ENCODE results near the gene XIST. TPM values are rescaled to one million over a fixed set of nuclear protein-coding genes. Genes with fewer than 3 reads are reported as not detected.
A peak's percentile ranks its signal among the peaks of the same experiment; 100 is the strongest.

Gene XIST
- total and polyA plus RNA-seq, 2 of the 8 experiments (the other 6 are each of a cell fraction or from before 2014, with no cell fraction given), result 0.06 to 0.19 TPM

DNA sequence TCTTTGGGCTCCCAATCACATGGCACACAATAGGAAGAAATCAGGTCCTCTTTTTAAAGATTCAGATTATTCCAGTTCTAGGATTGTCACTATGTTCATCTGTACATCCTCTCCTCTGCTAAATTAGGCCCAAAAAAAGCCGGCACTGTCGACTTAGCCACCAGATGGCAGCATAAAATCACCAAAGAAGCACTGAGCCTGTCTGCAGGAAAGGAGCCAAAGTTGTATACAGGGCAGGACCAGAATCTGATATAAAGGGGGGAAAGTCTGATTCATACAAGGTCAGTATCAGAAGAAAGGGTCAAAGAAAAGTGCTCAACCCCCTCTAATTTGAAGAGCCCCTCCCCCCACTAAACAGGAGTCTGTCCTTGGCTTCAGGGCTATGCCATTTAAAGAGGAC is 3.0 kb upstream of the XIST start:
- FAIRE-seq, result peak; percentile 95
- Histone ChIP-seq H3K27me3 (replicated peaks in 1 of 4; ENCODE audit: control insufficient read depth in 3 of 4, extremely low read depth in 1 of 4, insufficient read depth in 3 of 4, low read length in 3 of 4) (no peaks in the 10 kb centered on the region), H3K4ac (replicated peaks; ENCODE audit: insufficient read length, low read depth, low read length) (no peak overlapping the region), H3K9ac (replicated peaks in 1 of 4; ENCODE audit: extremely low read depth in 1 of 4, low read depth in 3 of 4, low read length in 3 of 4) (no peak overlapping the region), H3K56ac (replicated peaks; ENCODE audit: insufficient read length, low read depth, low read length) (no peak overlapping the region), H2BK12ac (ENCODE audit: low read depth, low read length) (no peak overlapping the region), H4K5ac (ENCODE audit: insufficient read length, low read depth, low read length) (no peak overlapping the region), H3K79me1 (ENCODE audit: low read depth, low read length) (no peaks in the 10 kb centered on the region), H3K23ac (ENCODE audit: insufficient read length) (no peak overlapping the region), H3K23me2 (ENCODE audit: low read depth, low read length) (no peaks in the 10 kb centered on the region), H2BK120ac (replicated peaks; ENCODE audit: low read depth, low read length) (peak overlapping the region; percentile 56), H2BK5ac (ENCODE audit: low read depth, low read length) (no peak overlapping the region), H4K91ac (replicated peaks; ENCODE audit: insufficient read length, low read length) (no peak overlapping the region), H2AK5ac (ENCODE audit: low read depth, low read length) (no peak overlapping the region), H3K4me1 (replicated peaks in 1 of 4; ENCODE audit: control insufficient read depth in 3 of 4, insufficient read depth in 4 of 4, low read length in 3 of 4) (no peaks in the 10 kb centered on the region), H3K4me3 (ENCODE audit: extremely low read depth in 1 of 4, insufficient read depth in 2 of 4, low read depth in 3 of 4, low read length in 4 of 4) (no peak overlapping the region), H2BK20ac (ENCODE audit: low read length) (0 out of 2 replicates have a peak overlapping the region, but pooled peaks have one; percentile 21), H3K4me2 (ENCODE audit: insufficient read depth in 1 of 2, low read depth in 2 of 2, low read length in 2 of 2) (no peak overlapping the region), H3K36me3 (ENCODE audit: control insufficient read depth in 2 of 4, insufficient read depth in 4 of 4, low read length in 3 of 4) (no peaks in the 10 kb centered on the region; a peak in 1 of 8 replicates), H2AFZ (ENCODE audit: low read length) (no peak overlapping the region), H4K20me1 (replicated peaks in 1 of 2; ENCODE audit: control insufficient read depth in 1 of 2, insufficient read depth in 2 of 2, low read length in 2 of 2) (no peaks in the 10 kb centered on the region), H3K9me3 (ENCODE audit: insufficient read depth in 2 of 2, low read depth in 1 of 2, low read length in 1 of 2) (peaks cover 10% of the 10 kb centered on the region in 2 experiments; a peak in 3 of 4 replicates), H3K18ac (ENCODE audit: extremely low read depth, low read length) (no peak overlapping the region; the same call in 1 of the 2 replicates), H3K79me2 (ENCODE audit: control insufficient read depth in 1 of 2, insufficient read depth in 2 of 2, low read length in 2 of 2) (no peaks in the 10 kb centered on the region), H3K14ac (ENCODE audit: insufficient read length) (no peak overlapping the region), H4K8ac (ENCODE audit: extremely low read depth, insufficient read depth, low read length) (no peak overlapping the region), H3K27ac (ENCODE audit: low read depth, low read length) (no peak overlapping the region), H2BK15ac (ENCODE audit: low read length) (no peak overlapping the region)
- WGBS, 2 experiments (ENCODE audit: extremely low coverage in 1 of 2, insufficient coverage in 1 of 2, insufficient read length in 1 of 2, insufficient replicate concordance in 2 of 2, low coverage in 1 of 2, low lambda C conversion rate in 2 of 2, missing lambda C conversion rate in 1 of 2), result 0% methylated on average over 2 of the region's 2 CpGs; no CpG with 5 or more reads in 1 of the 2 experiments
- POLR2A ChIA-PET (ENCODE audit: partially characterized antibody), result no interaction called here
- TF ChIP-seq KDM5A (IDR thresholded peaks at IDR 0.05; ENCODE audit: low read length) (no peak), FOSL1 (IDR thresholded peaks at IDR 0.05; ENCODE audit: insufficient read depth, low read depth, low read length) (no peak), JUND (IDR thresholded peaks at IDR 0.05; ENCODE audit: low read length) (no peak), HDAC2 (IDR thresholded peaks at IDR 0.05; ENCODE audit: borderline replicate concordance in 1 of 2, low read depth in 2 of 2, low read length in 2 of 2) (no peak), SP1 (IDR thresholded peaks at IDR 0.05; ENCODE audit: low read depth, low read length) (no peak), RAD21 (IDR thresholded peaks at IDR 0.05 in 1 of 2, conservative IDR thresholded peaks at IDR 0.05 in 1 of 2; ENCODE audit: low read depth in 2 of 2, low read length in 2 of 2) (peak; percentile 88 to 91), POU5F1 (IDR thresholded peaks at IDR 0.05; ENCODE audit: low read depth, low read length) (no peak), SP4 (IDR thresholded peaks at IDR 0.05; ENCODE audit: low read length) (no peak)
- TF ChIP-seq, protein P1, sequence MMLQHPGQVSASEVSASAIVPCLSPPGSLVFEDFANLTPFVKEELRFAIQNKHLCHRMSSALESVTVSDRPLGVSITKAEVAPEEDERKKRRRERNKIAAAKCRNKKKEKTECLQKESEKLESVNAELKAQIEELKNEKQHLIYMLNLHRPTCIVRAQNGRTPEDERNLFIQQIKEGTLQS (IDR thresholded peaks at IDR 0.05; ENCODE audit: insufficient read depth, low read depth, low read length), result no peak
- TF ChIP-seq, protein P2, sequence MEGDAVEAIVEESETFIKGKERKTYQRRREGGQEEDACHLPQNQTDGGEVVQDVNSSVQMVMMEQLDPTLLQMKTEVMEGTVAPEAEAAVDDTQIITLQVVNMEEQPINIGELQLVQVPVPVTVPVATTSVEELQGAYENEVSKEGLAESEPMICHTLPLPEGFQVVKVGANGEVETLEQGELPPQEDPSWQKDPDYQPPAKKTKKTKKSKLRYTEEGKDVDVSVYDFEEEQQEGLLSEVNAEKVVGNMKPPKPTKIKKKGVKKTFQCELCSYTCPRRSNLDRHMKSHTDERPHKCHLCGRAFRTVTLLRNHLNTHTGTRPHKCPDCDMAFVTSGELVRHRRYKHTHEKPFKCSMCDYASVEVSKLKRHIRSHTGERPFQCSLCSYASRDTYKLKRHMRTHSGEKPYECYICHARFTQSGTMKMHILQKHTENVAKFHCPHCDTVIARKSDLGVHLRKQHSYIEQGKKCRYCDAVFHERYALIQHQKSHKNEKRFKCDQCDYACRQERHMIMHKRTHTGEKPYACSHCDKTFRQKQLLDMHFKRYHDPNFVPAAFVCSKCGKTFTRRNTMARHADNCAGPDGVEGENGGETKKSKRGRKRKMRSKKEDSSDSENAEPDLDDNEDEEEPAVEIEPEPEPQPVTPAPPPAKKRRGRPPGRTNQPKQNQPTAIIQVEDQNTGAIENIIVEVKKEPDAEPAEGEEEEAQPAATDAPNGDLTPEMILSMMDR (IDR thresholded peaks at IDR 0.05; ENCODE audit: control extremely low read depth in 1 of 3, insufficient read depth in 1 of 3, low read depth in 1 of 3, low read length in 3 of 3), result peak; percentile 15 to 69 (median 57)
- DNase-seq (ENCODE audit: low read depth in 1 of 2, low spot score in 2 of 2), result peak in 1 of 2 experiments; percentile 68
- CTCF ChIA-PET (ENCODE audit: partially characterized antibody), result interaction anchor here (0.6 to 3.7 kb wide), 9 partner anchors 87 to 489 kb away, joined by 3 to 13 read pairs (median 4); no protein-coding TSS in a partner anchor
